ENCODE data around the gene BICDL2. TPM values are rescaled to one million over a fixed set of nuclear protein-coding genes. Genes with fewer than 3 reads are reported as not detected.

The BICDL2 gene
- total and polyA plus RNA-seq, 2 of the 8 experiments (the other 6 are each of a cell fraction or from before 2014, with no cell fraction given): 7.3 to 15.9 TPM

DNA sequence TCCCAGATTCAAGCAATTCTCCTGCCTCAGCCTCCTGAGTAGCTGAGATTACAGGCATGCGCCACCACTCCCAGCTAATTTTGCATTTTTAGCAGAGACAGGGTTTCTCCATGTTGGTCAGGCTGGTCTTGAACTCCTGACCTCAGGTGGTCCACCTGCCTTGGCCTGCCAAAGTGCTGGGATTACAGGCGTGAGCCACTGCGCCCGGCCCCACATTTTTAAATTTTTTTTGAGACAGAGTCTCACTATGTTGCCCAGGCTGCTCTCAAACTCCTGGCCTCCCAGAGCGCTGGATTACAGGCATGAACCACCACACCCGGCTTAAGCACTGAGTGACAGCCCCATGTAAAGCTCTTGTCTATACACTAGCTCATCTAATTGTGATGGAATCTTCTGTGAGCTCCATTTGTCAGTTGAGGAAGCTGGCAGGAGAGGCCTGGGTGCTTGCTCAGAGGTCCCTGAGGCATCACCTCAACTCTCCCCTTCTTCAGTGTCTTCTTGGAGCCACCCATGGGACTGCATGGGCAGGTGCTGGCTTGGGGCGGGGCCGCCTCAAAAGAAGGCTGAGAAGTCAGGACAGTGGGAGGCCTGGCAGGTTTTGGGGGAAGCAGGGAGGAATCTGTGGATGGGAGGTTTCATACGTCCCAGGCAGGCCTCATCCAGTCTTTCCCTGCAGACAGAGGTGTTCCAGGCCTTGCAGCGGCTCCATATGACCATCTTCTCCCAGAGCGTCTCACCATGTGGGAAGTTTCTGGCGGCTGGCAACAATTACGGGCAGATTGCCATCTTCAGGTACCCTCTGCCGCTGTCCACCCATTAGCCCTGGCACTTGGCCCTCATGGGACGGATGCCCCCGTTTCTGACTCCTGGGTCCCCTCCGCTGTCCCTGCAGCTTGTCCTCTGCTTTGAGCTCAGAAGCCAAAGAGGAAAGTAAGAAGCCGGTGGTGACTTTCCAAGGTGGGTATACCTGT lies 11.4 kb downstream of the BICDL2 start (continued):
- TF ChIP-seq, protein P1, sequence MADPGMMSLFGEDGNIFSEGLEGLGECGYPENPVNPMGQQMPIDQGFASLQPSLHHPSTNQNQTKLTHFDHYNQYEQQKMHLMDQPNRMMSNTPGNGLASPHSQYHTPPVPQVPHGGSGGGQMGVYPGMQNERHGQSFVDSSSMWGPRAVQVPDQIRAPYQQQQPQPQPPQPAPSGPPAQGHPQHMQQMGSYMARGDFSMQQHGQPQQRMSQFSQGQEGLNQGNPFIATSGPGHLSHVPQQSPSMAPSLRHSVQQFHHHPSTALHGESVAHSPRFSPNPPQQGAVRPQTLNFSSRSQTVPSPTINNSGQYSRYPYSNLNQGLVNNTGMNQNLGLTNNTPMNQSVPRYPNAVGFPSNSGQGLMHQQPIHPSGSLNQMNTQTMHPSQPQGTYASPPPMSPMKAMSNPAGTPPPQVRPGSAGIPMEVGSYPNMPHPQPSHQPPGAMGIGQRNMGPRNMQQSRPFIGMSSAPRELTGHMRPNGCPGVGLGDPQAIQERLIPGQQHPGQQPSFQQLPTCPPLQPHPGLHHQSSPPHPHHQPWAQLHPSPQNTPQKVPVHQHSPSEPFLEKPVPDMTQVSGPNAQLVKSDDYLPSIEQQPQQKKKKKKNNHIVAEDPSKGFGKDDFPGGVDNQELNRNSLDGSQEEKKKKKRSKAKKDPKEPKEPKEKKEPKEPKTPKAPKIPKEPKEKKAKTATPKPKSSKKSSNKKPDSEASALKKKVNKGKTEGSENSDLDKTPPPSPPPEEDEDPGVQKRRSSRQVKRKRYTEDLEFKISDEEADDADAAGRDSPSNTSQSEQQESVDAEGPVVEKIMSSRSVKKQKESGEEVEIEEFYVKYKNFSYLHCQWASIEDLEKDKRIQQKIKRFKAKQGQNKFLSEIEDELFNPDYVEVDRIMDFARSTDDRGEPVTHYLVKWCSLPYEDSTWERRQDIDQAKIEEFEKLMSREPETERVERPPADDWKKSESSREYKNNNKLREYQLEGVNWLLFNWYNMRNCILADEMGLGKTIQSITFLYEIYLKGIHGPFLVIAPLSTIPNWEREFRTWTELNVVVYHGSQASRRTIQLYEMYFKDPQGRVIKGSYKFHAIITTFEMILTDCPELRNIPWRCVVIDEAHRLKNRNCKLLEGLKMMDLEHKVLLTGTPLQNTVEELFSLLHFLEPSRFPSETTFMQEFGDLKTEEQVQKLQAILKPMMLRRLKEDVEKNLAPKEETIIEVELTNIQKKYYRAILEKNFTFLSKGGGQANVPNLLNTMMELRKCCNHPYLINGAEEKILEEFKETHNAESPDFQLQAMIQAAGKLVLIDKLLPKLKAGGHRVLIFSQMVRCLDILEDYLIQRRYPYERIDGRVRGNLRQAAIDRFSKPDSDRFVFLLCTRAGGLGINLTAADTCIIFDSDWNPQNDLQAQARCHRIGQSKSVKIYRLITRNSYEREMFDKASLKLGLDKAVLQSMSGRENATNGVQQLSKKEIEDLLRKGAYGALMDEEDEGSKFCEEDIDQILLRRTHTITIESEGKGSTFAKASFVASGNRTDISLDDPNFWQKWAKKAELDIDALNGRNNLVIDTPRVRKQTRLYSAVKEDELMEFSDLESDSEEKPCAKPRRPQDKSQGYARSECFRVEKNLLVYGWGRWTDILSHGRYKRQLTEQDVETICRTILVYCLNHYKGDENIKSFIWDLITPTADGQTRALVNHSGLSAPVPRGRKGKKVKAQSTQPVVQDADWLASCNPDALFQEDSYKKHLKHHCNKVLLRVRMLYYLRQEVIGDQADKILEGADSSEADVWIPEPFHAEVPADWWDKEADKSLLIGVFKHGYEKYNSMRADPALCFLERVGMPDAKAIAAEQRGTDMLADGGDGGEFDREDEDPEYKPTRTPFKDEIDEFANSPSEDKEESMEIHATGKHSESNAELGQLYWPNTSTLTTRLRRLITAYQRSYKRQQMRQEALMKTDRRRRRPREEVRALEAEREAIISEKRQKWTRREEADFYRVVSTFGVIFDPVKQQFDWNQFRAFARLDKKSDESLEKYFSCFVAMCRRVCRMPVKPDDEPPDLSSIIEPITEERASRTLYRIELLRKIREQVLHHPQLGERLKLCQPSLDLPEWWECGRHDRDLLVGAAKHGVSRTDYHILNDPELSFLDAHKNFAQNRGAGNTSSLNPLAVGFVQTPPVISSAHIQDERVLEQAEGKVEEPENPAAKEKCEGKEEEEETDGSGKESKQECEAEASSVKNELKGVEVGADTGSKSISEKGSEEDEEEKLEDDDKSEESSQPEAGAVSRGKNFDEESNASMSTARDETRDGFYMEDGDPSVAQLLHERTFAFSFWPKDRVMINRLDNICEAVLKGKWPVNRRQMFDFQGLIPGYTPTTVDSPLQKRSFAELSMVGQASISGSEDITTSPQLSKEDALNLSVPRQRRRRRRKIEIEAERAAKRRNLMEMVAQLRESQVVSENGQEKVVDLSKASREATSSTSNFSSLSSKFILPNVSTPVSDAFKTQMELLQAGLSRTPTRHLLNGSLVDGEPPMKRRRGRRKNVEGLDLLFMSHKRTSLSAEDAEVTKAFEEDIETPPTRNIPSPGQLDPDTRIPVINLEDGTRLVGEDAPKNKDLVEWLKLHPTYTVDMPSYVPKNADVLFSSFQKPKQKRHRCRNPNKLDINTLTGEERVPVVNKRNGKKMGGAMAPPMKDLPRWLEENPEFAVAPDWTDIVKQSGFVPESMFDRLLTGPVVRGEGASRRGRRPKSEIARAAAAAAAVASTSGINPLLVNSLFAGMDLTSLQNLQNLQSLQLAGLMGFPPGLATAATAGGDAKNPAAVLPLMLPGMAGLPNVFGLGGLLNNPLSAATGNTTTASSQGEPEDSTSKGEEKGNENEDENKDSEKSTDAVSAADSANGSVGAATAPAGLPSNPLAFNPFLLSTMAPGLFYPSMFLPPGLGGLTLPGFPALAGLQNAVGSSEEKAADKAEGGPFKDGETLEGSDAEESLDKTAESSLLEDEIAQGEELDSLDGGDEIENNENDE (IDR thresholded peaks at IDR 0.05; ENCODE audit: insufficient replicate concordance, low read length): no peak
- TF ChIP-seq SUZ12 (IDR thresholded peaks at IDR 0.05; ENCODE audit: low read length) (no peak), EP300 (IDR thresholded peaks at IDR 0.05; ENCODE audit: borderline replicate concordance in 1 of 2, low read depth in 2 of 2, low read length in 2 of 2) (no peak), JUND (IDR thresholded peaks at IDR 0.05; ENCODE audit: low read length) (no peak), E2F6 (IDR thresholded peaks at IDR 0.05) (no peak), RBBP5 (IDR thresholded peaks at IDR 0.05; ENCODE audit: borderline replicate concordance, low read depth, low read length) (no peak), HDAC6 (IDR thresholded peaks at IDR 0.05; ENCODE audit: low read depth, low read length) (no peak)

Data from H1 (cell line).